ENCODE results near the gene FCF1. TPM values are rescaled to one million over a fixed set of nuclear protein-coding genes. Genes with fewer than 3 reads are reported as not detected.

Gene FCF1
- total RNA-seq, 1 experiment from 2014 or later, result 58.0 TPM

- no peak for TF ChIP-seq CTCF (IDR thresholded peaks at IDR 0.05; ENCODE audit: unreplicated experiment)
- no peak overlapping the region for H3K27ac Mint-ChIP-seq (ENCODE audit: unreplicated experiment)
- no peak overlapping the region for H3K4me3 Mint-ChIP-seq (ENCODE audit: low read depth, unreplicated experiment)
- no peak for DNase-seq
- no TSS peak for BruUV-seq (replicated peaks)
- peaks cover 19% of the 10 kb centered on the region for H3K36me3 Mint-ChIP-seq (ENCODE audit: insufficient read depth, unreplicated experiment)
- peaks cover 2% of the 10 kb centered on the region for H3K4me1 Mint-ChIP-seq (ENCODE audit: low read depth, unreplicated experiment)
- H3K9me3 Mint-ChIP-seq (ENCODE audit: low read depth, unreplicated experiment), result no peaks in the 10 kb centered on the region
- CTCF ChIA-PET, result no interaction called here
- H3K27me3 Mint-ChIP-seq (ENCODE audit: unreplicated experiment), result no peaks in the 10 kb centered on the region
- intact Hi-C loops (cut with micrococcal nuclease; ENCODE audit: unreplicated experiment), result no loop called here
Measured at GRCh38 chr14:74693191-74693590, 19.8 kb upstream of the FCF1 start.

GRCh38 chr14:74695406-74695805 is 17.5 kb upstream of the FCF1 start:
- BruUV-seq (replicated peaks), result no TSS peak
- CTCF ChIA-PET, result no interaction called here
- H3K27ac Mint-ChIP-seq (ENCODE audit: unreplicated experiment), result no peak overlapping the region
- H3K27me3 Mint-ChIP-seq (ENCODE audit: unreplicated experiment), result no peaks in the 10 kb centered on the region
- H3K4me3 Mint-ChIP-seq (ENCODE audit: low read depth, unreplicated experiment), result no peak overlapping the region
- intact Hi-C loops (cut with micrococcal nuclease; ENCODE audit: unreplicated experiment), result no loop called here
- no peak for DNase-seq
- H3K9me3 Mint-ChIP-seq (ENCODE audit: low read depth, unreplicated experiment), result no peaks in the 10 kb centered on the region
- peaks cover 11% of the 10 kb centered on the region for H3K36me3 Mint-ChIP-seq (ENCODE audit: insufficient read depth, unreplicated experiment)
- H3K4me1 Mint-ChIP-seq (ENCODE audit: low read depth, unreplicated experiment), result peaks cover 6% of the 10 kb centered on the region
- TF ChIP-seq CTCF (IDR thresholded peaks at IDR 0.05; ENCODE audit: unreplicated experiment), result no peak

GRCh38 chr14:74697011-74697410 is 15.9 kb upstream of the FCF1 start:
- CTCF ChIA-PET, result no interaction called here

GRCh38 chr14:74697543-74697942 is 15.4 kb upstream of the FCF1 start:
- H3K27me3 Mint-ChIP-seq (ENCODE audit: unreplicated experiment), result no peaks in the 10 kb centered on the region
- no TSS peak for BruUV-seq (replicated peaks)
- H3K4me1 Mint-ChIP-seq (ENCODE audit: low read depth, unreplicated experiment), result peaks cover 6% of the 10 kb centered on the region
- H3K27ac Mint-ChIP-seq (ENCODE audit: unreplicated experiment), result peak overlapping the region; percentile 28
- TF ChIP-seq CTCF (IDR thresholded peaks at IDR 0.05; ENCODE audit: unreplicated experiment), result no peak
- intact Hi-C loops (cut with micrococcal nuclease; ENCODE audit: unreplicated experiment), result no loop called here
- H3K9me3 Mint-ChIP-seq (ENCODE audit: low read depth, unreplicated experiment), result peaks cover 9% of the 10 kb centered on the region
- no peak overlapping the region for H3K4me3 Mint-ChIP-seq (ENCODE audit: low read depth, unreplicated experiment)
- no peak for DNase-seq
- CTCF ChIA-PET, result no interaction called here
- peaks cover 6% of the 10 kb centered on the region for H3K36me3 Mint-ChIP-seq (ENCODE audit: insufficient read depth, unreplicated experiment)

More at GRCh38 chr14:74697011-74697410, 15.9 kb upstream of the FCF1 start:
- no peaks in the 10 kb centered on the region for H3K27me3 Mint-ChIP-seq (ENCODE audit: unreplicated experiment)
- DNase-seq, result no peak
- peaks cover 6% of the 10 kb centered on the region for H3K4me1 Mint-ChIP-seq (ENCODE audit: low read depth, unreplicated experiment)
- H3K9me3 Mint-ChIP-seq (ENCODE audit: low read depth, unreplicated experiment), result peaks cover 9% of the 10 kb centered on the region
- peak overlapping the region; percentile 28 for H3K27ac Mint-ChIP-seq (ENCODE audit: unreplicated experiment)
- H3K36me3 Mint-ChIP-seq (ENCODE audit: insufficient read depth, unreplicated experiment), result peaks cover 8% of the 10 kb centered on the region
- intact Hi-C loops (cut with micrococcal nuclease; ENCODE audit: unreplicated experiment), result no loop called here
- no peak for TF ChIP-seq CTCF (IDR thresholded peaks at IDR 0.05; ENCODE audit: unreplicated experiment)
- H3K4me3 Mint-ChIP-seq (ENCODE audit: low read depth, unreplicated experiment), result no peak overlapping the region
- no TSS peak for BruUV-seq (replicated peaks)
